GM23338 (cell line): Measurements from ENCODE around the gene UNC5C.

ENCODE experiments used
- EZH2 ChIP-seq: fragments of 200-600 bp; sonication (generic); IDR thresholded peaks from one replicate; pipeline ENCODE4 v1.8.0; 2017; ENCODE audit warnings: antibody characterized with exemption, mild to moderate bottlenecking, low read depth; ENCODE audit not compliant: unreplicated experiment
- ZNF114 ChIP-seq: fragments of 250-450 bp; sonication (Bioruptor Pico); IDR thresholded peaks from 2 replicates; pipeline ENCODE4 v1.5.0; 2020; ENCODE audit warnings: mild to moderate bottlenecking, moderate library complexity
- TF ChIP-seq, protein P1 (sequence below), 2 experiments: fragments of 200-600 bp in 1 of 2; sonication (generic) in 1 of 2; conservative IDR thresholded peaks; 2 replicates each; pipeline versions ENCODE4 v1.5.1 to v1.6.1; 2016 to 2017; ENCODE audit warnings: antibody characterized with exemption in 2 of 2, low read depth in 2 of 2, mild to moderate bottlenecking in 2 of 2, moderate library complexity in 1 of 2

DNA sequence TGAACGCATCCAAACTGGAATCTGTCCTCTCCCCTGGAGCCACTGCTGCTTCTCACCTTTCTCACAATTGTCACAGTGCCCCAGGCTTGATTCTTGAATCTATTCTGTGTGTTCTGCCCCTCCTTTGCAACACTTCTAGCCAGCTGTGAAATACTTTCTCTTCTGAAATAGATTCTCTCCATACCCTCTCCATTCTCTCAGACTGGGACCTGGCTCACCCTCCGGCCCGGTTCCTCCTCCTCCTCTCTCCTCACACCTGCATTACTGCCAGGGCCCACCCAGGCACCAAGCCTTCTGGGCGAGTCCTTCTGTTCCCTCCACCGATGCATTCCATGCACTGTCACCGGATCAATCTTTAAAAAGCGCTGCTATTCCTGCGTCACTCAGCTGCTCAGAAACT is 336.1 kb downstream of the UNC5C start:
- TF ChIP-seq, protein P1, sequence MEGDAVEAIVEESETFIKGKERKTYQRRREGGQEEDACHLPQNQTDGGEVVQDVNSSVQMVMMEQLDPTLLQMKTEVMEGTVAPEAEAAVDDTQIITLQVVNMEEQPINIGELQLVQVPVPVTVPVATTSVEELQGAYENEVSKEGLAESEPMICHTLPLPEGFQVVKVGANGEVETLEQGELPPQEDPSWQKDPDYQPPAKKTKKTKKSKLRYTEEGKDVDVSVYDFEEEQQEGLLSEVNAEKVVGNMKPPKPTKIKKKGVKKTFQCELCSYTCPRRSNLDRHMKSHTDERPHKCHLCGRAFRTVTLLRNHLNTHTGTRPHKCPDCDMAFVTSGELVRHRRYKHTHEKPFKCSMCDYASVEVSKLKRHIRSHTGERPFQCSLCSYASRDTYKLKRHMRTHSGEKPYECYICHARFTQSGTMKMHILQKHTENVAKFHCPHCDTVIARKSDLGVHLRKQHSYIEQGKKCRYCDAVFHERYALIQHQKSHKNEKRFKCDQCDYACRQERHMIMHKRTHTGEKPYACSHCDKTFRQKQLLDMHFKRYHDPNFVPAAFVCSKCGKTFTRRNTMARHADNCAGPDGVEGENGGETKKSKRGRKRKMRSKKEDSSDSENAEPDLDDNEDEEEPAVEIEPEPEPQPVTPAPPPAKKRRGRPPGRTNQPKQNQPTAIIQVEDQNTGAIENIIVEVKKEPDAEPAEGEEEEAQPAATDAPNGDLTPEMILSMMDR (conservative IDR thresholded peaks at IDR 0.05; ENCODE audit: low read depth in 2 of 2) = no peak
- TF ChIP-seq ZNF114 (CRISPR knock-in tag) = no peak
- TF ChIP-seq EZH2 = no peak
